ENCODE results near the gene HEPACAM.

Gene HEPACAM

DNA sequence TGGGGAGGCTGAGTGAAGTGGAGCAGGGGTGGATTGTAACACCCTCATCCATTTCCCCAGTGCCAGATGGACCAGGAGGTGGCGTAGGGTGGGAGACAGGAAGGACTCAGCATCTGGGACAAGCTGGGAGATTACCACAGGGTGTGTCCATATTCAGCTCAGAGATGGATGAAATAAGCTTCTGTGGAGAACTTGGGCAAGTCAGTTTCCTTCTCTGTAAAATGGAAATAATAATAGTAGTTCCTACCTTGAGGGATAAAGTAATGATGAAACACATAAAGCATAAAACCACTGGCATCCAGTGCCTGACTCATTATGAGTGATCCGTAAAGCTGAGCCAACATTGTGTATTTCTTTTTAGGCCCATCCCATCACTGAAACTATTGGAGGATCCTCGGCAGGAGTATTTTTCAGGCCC lies 37.6 kb downstream of the HEPACAM start:
- DNase-seq, result no peak

- DNase-seq, result no peak
These were observed 38.1 kb downstream of the HEPACAM start, which contains the start of gene ROBO4 for GRCh38 chr11:124897674-124898262. TSS of gene ROBO4 (minus strand) at chr11:124897865. CDS start at chr11:124897795, 70 bp downstream.

GRCh38 chr11:124896821-124897391 lies 38.9 kb downstream of the HEPACAM start:
- DNase-seq, result no peak

DNA sequence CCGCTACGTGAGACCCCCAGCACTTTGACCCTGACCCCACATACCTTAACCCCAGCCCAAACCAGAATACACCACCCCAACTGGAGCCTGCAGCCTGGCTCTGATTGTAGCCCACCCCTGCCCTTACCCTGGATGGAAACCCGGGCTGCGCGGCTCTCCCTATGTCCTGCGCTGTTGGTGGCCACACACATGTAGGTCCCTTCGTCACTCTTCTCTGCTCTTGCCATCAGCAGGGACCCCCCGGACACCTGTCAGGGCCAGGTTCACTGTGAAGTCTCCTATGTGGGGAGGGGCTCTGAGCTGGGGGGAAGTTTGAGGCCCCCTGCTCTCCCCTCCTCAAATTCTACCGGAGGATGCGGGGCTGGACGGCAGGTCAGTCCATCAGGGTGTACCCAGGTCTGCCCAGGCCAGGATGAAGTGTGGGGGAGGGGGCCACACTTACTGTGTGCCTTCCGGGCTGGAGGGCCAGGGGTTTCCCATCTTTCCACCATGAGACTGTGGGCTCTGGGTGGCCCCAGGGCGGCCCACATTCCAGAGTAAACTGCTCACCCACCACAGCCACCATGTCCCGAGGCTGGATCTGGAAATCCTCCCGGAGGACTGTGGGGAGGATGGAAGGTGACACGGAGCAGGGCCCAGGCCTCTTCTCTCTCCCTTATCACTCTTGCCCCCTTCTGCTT lies 39.6 kb downstream of the HEPACAM start:
- no peak for DNase-seq

DNA sequence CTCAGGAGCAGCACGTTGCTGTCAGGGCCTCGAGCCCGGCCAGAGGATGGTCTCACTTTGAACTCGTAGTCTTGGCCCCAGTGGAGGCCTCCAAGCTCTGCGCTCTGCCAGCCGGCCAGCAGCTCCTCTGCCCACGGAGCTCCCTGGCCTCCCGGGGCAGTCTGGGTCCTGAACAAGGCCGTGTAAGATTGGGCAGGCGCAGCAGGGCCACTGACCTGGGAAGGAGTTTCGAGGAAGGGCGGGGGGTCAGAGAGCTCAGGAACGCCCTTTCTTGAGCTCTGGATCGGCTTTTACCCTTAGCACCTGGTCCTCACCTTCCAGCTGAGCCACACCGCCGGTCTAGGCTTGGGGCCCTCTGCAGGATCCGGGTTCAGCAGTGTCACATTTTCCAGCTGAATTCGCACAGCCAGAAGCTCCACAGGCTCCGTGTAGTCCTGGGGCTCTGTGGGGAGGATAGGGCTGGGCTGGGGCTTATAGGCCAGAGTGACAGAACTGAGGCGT lies 40.3 kb downstream of the HEPACAM start:
- DNase-seq, result no peak

DNA sequence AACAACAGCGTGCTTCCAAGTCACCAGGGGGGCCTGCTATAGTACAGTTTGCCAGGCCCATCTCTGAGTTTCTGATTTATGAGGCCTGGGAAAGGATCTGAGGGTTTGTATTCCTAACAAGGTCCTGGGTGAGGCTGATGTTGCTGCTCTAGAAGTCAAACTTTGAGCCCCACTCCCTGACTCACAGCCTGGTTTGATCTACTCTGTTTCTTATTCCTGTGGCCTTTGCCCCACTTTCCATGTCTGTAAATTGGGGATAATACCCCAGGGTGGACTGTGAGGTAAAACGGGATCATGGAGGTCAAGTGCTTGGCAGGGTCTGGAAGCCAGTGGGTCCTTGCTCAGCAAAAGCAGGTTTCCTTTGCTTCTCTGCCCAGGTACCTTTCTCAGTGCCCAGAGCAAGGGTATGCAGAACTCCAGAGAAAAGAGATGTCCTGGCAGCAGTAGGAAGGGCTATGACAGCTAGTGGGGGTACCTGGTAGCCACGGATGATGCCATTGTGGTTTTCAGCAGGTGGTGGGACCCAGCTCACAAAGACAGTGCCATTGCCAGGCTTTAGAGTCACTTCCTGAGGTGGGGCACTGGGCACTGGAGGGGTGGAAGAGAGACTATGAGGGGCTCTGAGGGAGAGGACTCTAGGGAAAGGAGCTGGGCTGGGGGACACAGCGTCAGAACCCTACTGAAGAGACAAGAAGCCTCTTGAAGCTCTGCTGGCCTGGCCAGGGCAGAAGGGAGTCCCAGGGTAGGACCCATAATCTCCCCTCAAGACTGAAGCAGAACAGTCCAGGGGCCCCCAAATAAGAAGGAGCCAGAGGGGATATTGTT lies 41.0 kb downstream of the HEPACAM start:
- no peak for DNase-seq

DNA sequence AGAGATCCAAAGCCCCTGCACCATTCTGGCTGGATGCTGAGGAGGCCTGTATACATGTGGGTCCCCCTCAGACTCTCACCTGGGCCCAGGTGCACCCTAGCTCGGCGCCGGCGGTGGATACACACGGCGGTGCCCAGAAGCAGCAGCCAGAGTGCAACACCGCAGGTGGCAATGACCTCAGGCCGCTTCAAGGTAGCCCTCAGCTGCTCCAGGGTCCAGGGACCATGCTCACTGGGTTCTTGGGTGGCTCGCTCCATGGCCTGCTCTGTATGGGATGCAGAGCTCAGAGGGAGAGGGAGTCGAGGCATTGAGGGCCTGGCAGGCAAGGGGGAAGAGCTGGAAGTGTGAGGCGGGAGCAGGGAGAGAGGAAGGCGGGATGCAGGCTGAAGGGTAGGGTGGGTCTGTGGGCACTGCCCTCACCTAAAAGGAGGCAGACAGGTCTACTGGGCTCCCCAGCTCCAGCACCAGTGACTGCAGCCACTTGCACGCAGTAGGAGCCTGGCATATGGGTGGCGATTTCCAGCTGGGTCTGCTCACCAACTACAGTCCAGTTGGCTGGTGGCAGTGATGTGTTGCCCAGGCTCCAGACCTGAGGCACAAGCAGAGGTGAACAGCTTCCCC lies 42.0 kb downstream of the HEPACAM start:
- no peak for DNase-seq

GRCh38 chr11:124892750-124893454 lies 42.9 kb downstream of the HEPACAM start:
- peak; percentile 11 for DNase-seq

GRCh38 chr11:124892146-124892545 lies 43.7 kb downstream of the HEPACAM start:
- no peak for DNase-seq

DNA sequence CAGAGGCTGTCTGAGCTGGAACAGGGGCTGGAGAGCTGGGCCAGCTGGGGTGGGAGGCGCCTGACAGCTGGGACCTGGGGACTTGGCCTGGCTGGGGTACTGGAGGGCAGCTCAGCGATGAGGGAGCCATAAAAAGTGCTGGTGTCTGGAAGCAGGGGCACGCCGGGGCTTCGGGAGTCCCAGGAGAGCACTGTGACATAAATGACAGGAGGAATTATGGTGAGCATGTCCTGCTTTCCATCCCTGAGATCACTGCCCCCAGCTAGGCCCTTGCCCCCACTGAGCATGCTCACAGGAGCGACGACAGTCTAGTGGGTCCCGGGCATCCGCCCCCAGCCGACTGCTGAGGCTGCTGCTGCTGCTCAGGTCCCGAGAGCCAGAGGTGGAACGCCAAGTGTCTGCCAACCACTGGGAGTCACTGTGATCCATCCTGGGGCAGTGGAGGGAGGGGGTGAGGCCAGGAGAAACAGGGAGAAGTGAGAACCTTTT lies 44.4 kb downstream of the HEPACAM start:
- no peak for DNase-seq

DNA sequence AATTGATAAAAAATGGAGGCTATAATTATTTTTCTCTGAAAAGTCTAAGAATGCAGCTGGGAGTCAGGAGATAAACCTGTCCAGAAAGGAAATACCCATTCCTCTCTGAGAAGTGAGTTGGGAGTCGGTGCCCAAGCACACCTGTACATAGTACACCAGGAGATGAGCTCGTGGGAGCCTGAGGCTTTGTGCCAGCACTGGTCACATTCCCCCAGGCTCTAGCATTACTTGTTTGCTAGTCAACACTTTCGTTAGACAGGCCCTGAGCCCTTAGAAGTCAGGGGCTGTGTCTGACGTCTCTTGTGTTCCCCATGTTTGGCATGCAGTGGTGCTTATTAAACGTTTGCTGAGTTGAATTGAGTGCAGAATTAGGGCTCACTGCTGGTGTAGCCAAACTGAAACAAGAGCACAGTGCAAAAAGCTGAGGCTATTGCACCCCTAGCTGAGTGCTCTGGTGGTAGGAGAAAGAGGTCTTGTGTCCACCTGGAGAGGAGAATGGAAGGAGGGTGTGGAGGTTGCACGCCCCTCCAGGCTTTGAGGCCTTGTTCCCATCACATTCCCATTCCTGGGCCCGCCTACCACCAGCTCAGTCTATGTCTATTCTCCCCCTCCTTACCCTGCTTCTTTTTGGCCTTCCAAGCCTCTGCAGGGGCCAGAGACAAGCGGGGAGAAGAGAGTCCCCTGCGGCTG lies 45.0 kb downstream of the HEPACAM start:
- DNase-seq, result no peak

DNA sequence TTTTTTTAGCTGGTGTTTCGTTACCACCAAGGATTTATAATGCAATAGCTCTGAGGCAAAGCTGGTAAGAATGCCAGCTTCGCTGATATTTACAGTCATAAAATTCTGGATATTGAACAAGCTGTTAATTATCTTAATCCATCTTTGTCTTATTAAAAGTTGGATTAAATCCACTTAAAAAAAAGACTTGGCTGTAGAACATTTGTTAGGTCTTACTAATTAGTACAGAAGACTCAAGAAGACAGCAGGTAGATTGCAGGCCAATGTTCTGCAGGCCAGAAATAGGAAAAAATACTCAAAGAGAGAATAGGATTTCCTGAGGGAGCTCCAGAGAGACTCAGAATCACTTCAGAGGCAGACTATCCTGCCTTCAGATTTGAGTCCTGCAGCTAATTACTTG lies 45.7 kb downstream of the HEPACAM start:
- DNase-seq, result no peak

- no peak for DNase-seq
These were observed 46.4 kb downstream of the HEPACAM start for GRCh38 chr11:124889191-124890091.

DNA sequence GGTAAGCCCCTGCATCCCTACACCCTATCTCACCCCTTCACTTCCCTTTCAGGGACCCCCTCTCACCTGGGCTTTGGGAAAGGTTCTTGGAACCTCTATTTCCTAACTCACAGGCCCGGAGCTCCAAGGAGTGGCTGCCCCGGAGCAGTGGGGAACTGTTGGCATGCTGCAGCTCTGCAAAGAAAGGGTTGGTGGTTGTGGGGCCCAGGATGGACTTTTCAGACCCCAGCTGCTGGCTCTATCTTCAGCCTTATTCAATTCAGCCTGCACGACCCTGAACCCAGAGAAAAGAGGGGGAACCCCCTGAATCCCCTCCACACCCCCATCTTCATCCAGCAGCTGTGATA lies 48.2 kb downstream of the HEPACAM start:
- DNase-seq, result no peak

DNA sequence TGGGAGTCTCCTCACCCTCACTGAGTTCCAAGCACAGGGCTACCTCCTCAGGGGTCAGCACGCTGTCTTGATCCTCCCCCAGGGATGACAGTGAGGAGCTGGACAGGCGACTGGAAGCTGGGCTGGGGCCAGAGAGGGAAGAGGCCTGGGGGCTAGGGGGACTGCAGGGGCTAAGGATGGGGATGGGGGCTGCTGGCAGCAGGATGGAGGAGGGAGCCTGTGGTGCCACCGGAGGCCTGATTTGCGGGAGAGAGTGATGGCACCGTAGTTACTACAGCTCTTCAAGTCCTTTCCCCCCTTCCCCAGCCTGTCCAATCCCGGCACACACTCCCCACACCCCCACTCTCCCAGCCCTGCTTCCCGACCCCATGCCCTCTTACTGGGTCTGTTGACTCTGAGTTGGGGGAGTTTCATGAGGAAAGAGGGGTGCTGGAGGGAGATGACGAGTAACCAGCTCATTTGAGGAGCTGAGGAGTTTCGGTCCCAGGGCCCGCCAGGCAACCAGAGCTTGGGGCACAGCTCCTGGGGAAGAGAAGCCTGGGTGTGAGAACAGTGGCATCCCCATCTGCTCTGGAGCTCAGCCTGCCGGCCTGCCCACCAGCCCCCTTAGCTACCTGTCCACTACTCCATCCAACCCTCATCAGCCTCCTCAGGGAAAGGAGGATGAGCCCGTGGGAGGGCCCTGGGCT lies 48.7 kb downstream of the HEPACAM start:
- no peak for DNase-seq

DNA sequence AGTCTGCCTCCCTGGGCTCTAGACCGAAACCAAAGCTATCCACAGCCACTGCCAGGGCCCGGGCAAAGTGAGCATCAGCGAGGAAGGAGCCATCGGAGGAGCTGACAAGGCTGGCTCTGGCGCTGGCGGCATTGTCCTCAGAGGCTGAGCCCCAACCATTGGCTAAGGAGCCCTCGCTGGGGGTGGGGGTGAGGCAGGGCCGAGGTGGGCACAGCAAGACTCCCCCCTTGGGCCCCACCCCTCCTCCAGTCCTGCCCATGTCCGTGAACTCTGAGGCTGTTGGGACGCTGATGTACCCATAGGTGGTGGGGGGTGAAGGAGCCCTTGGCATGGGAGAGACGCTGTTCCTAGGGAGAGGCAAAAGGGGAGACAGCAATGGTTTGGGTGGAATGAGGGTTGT lies 49.4 kb downstream of the HEPACAM start:
- DNase-seq, result no peak

GRCh38 chr11:124884869-124885479 lies 50.9 kb downstream of the HEPACAM start:
- no peak for DNase-seq

GRCh38 chr11:124884340-124884739 lies 51.5 kb downstream of the HEPACAM start:
- no peak for DNase-seq

DNA sequence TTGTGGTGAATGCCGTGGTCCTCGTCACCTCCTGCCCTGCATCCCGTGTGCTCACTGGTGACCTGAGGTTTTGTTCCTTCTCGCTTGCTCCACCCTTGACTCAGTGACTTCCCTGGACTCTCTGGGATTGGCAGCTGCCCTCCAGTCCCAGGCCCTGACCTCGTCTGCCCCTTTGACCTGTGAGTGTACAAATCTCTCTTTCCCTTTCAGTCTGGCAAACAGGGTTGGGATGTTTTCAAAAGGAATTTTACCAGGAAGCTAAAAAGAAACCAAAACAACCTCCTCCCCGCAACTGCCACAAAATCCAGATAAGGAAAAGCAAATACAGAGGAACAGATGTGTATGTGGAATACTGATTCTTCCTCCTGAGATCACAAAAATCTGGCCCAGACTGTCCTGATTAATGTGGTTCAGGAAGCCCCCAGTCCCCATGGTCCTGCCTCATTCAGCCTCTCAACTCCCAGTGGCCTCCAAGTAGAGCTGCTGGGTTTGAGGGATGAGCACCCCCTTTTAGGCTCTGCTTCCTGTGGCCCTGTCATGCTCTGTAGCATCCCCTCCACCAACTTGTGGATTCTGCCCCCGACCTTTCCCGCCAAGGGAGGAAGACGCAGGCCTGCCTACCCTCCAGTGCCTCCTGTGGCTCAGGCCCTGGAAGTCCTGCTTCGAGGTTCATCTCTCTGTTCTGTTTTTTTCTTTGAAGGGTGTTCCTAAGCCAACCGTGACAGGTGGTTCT lies 53.3 kb downstream of the HEPACAM start:
- DNase-seq, result no peak

Measured in midbrain (tissue), 1 donor.